ENCODE data around the gene TAS2R41. TPM values are rescaled to one million over a fixed set of nuclear protein-coding genes. Genes with fewer than 3 reads are reported as not detected.

The TAS2R41 gene, protein sequence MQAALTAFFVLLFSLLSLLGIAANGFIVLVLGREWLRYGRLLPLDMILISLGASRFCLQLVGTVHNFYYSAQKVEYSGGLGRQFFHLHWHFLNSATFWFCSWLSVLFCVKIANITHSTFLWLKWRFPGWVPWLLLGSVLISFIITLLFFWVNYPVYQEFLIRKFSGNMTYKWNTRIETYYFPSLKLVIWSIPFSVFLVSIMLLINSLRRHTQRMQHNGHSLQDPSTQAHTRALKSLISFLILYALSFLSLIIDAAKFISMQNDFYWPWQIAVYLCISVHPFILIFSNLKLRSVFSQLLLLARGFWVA
- total RNA-seq, result not detected
- polyA plus RNA-seq (ENCODE audit: insufficient read depth, low read depth, low replicate concordance), result not detected
- long read RNA-seq, donor 1, result 0 reads
- long read RNA-seq, donor 2, result 0 reads
- long read RNA-seq, donor 3, result 0 reads
- long read RNA-seq, donor 4, result 0 reads
- long read RNA-seq, donor 5, result 0 reads
- long read RNA-seq, donor 6, result 0 reads
- long read RNA-seq, donor 7, result 0 reads
- long read RNA-seq, donor 8, result 0 reads
- long read RNA-seq, donor 9, result 0 reads
- long read RNA-seq, donor 10, result 0 reads

DNA sequence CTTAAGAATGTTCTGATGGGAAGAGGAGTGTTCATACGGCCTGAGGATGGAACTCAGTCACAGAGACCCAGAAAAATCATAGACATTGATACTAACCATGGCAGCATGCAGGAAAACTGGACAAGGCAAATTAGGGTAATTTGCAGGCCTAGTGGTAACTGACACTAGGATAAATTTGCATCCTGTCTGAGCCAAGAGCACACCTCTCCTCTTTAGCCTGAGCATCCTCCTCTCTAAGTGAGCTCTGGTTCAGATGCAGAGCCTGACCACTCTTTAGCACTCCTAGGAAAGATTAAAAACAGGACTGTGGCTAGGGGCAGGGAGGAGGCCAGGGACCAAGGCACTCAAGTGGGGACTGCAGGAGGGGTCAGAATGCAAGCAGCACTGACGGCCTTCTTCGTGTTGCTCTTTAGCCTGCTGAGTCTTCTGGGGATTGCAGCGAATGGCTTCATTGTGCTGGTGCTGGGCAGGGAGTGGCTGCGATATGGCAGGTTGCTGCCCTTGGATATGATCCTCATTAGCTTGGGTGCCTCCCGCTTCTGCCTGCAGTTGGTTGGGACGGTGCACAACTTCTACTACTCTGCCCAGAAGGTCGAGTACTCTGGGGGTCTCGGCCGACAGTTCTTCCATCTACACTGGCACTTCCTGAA is at the start of gene TAS2R41:
Gene TAS2R41 (plus strand): TSS at position 373 of the 650 bp plus-strand sequence. CDS start 0 bp downstream, at position 373.
- H3K4me3 ChIP-seq (ENCODE audit: low read length in 3 of 3), result no peak within 1 kb of the TSS
- H3K27me3 ChIP-seq (ENCODE audit: control insufficient read depth, insufficient read depth, low read length), result no peaks in the 10 kb centered on the region
- no peak for FAIRE-seq

GRCh38 chr7:143429770-143430698 is 47.6 kb upstream of the TAS2R41 start:
- DNase-seq (no peak), FAIRE-seq (no peak)
- H3K9me3 ChIP-seq (ENCODE audit: control insufficient read depth in 2 of 3, insufficient read depth in 1 of 3, low read length in 3 of 3), result no peaks in the 10 kb centered on the region
- no peak overlapping the region for H3K4me3 ChIP-seq (ENCODE audit: low read length in 3 of 3)
- no peaks in the 10 kb centered on the region for H3K4me1 ChIP-seq (ENCODE audit: control insufficient read depth in 2 of 3, insufficient read depth in 2 of 3, low read depth in 1 of 3, low read length in 3 of 3)
- no peak overlapping the region for H3K27ac ChIP-seq (ENCODE audit: low read depth in 2 of 2, low read length in 2 of 2)
- no peak overlapping the region for H3K9ac ChIP-seq (ENCODE audit: low read length in 3 of 3)
- no peaks in the 10 kb centered on the region for H3K36me3 ChIP-seq (ENCODE audit: control insufficient read depth in 2 of 3, insufficient read depth in 3 of 3, low read length in 3 of 3)
- intact Hi-C loops (cut with DNase I), result no loop called here
- no peaks in the 10 kb centered on the region for H3K27me3 ChIP-seq (ENCODE audit: control insufficient read depth, insufficient read depth, low read length)
- TF ChIP-seq CTCF (IDR thresholded peaks at IDR 0.05; ENCODE audit: borderline replicate concordance, extremely low read depth, insufficient read depth), result no peak

More for the DNA sequence above, at the start of gene TAS2R41:
- Histone ChIP-seq H3K36me3 (ENCODE audit: control insufficient read depth in 2 of 3, insufficient read depth in 3 of 3, low read length in 3 of 3) (no peaks in the 10 kb centered on the region), H3K27ac (ENCODE audit: low read depth in 2 of 2, low read length in 2 of 2) (no peak within 1 kb of the TSS), H3K4me1 (ENCODE audit: control insufficient read depth in 2 of 3, insufficient read depth in 2 of 3, low read depth in 1 of 3, low read length in 3 of 3) (no peaks in the 10 kb centered on the region), H3K9ac (ENCODE audit: low read length in 3 of 3) (no peak within 1 kb of the TSS), H3K9me3 (ENCODE audit: control insufficient read depth in 2 of 3, insufficient read depth in 1 of 3, low read length in 3 of 3) (peaks cover 0 to 4% (median 0%) of the 10 kb centered on the region in 3 donors)
- no peak for DNase-seq
- intact Hi-C loops (cut with DNase I), result no loop called here
- TF ChIP-seq CTCF (IDR thresholded peaks at IDR 0.05; ENCODE audit: borderline replicate concordance, extremely low read depth, insufficient read depth), result no peak

DNA sequence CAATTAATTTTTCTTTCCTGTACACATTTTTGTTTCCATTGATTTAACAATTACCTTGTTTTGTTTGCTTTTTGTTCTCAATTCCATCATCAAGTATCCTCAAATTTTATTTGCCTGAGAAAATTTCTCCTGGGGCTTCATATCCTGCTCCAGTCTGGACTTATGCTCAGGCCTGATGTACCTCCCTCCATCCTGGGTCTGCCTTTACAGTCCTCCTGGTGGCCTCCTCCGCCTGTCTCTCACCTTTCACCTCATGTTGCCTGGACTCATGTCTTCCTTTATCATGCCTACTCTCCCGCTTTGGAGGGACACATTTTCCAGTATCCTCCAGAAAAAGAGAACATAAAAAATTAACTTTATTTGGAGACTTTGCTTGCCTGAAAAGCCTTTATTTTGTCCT is 46.6 kb upstream of the TAS2R41 start:
- Histone ChIP-seq H3K36me3 (ENCODE audit: control insufficient read depth in 2 of 3, insufficient read depth in 3 of 3, low read length in 3 of 3) (no peaks in the 10 kb centered on the region), H3K4me3 (ENCODE audit: low read length in 3 of 3) (no peak overlapping the region), H3K9ac (ENCODE audit: low read length in 3 of 3) (no peak overlapping the region), H3K27ac (ENCODE audit: low read depth in 2 of 2, low read length in 2 of 2) (no peak overlapping the region), H3K27me3 (ENCODE audit: control insufficient read depth, insufficient read depth, low read length) (no peaks in the 10 kb centered on the region), H3K4me1 (ENCODE audit: control insufficient read depth in 2 of 3, insufficient read depth in 2 of 3, low read depth in 1 of 3, low read length in 3 of 3) (no peaks in the 10 kb centered on the region), H3K9me3 (ENCODE audit: control insufficient read depth in 2 of 3, insufficient read depth in 1 of 3, low read length in 3 of 3) (no peaks in the 10 kb centered on the region)
- TF ChIP-seq CTCF (IDR thresholded peaks at IDR 0.05; ENCODE audit: borderline replicate concordance, extremely low read depth, insufficient read depth), result no peak
- FAIRE-seq, result no peak
- DNase-seq, result no peak
- intact Hi-C loops (cut with DNase I), result no loop called here
